ENCODE results near the gene SELENOK.
"Not testable (repeated sequence)": the region's sequence is repeated elsewhere in the genome, so short reads cannot be mapped to it uniquely, and the experiment has no call there.

Gene SELENOK

GRCh38 chr3:53891497-53892285, at the start of gene SELENOK:
SELENOK (minus strand) TSS chr3:53891859.
- peak; percentile 99 for DNase-seq

- DNase-seq = no peak
These were observed 49.5 kb upstream of the SELENOK start for GRCh38 chr3:53941184-53941583.

- no peak for DNase-seq
These were observed 49.0 kb upstream of the SELENOK start for GRCh38 chr3:53940623-53941022.

GRCh38 chr3:53939813-53940212, 48.2 kb upstream of the SELENOK start:
- DNase-seq = no peak

GRCh38 chr3:53939086-53939582, 47.5 kb upstream of the SELENOK start:
- DNase-seq = no peak

GRCh38 chr3:53938645-53939044, 47.0 kb upstream of the SELENOK start:
- DNase-seq = peak; percentile 41

- no peak for DNase-seq
These were observed 44.7 kb upstream of the SELENOK start for GRCh38 chr3:53936347-53936746.

GRCh38 chr3:53935283-53935901, 43.7 kb upstream of the SELENOK start:
- DNase-seq = no peak

GRCh38 chr3:53927208-53927872, 35.7 kb upstream of the SELENOK start:
- not testable (repeated sequence) for DNase-seq

GRCh38 chr3:53921296-53921695, 29.6 kb upstream of the SELENOK start:
- DNase-seq = peak; percentile 25

GRCh38 chr3:53919741-53920140, 28.1 kb upstream of the SELENOK start:
- no peak for DNase-seq

- no peak for DNase-seq
These were observed 21.7 kb upstream of the SELENOK start for GRCh38 chr3:53913401-53913800.

- no peak for DNase-seq
These were observed 11.1 kb upstream of the SELENOK start for GRCh38 chr3:53902711-53903110.

GRCh38 chr3:53902067-53902466, 10.4 kb upstream of the SELENOK start:
- no peak for DNase-seq

- DNase-seq = no peak
These were observed 9.1 kb upstream of the SELENOK start for GRCh38 chr3:53900666-53901331.

GRCh38 chr3:53899750-53900149, 8.1 kb upstream of the SELENOK start:
- no peak for DNase-seq

GRCh38 chr3:53892286-53892637, 603 bp upstream of the SELENOK start:
- DNase-seq = no peak

- peak; percentile 77 for DNase-seq
These were observed 758 bp downstream of the SELENOK start for GRCh38 chr3:53890726-53891475.

- DNase-seq = no peak
These were observed 3.4 kb downstream of the SELENOK start for GRCh38 chr3:53888232-53888631.

GRCh38 chr3:53887446-53887845, 4.2 kb downstream of the SELENOK start:
- DNase-seq = peak; percentile 15

GRCh38 chr3:53885239-53885638, 6.4 kb downstream of the SELENOK start:
- no peak for DNase-seq

GRCh38 chr3:53884623-53885022, 7.0 kb downstream of the SELENOK start:
- DNase-seq = no peak

GRCh38 chr3:53883008-53883407, 8.7 kb downstream of the SELENOK start:
- no peak for DNase-seq
